Osteocyte (in vitro differentiated cells): ENCODE data around the gene HSPA1L. TPM values are rescaled to one million over a fixed set of nuclear protein-coding genes. Genes with fewer than 3 reads are reported as not detected.

Experiments used
- DNase-seq: peaks from one replicate; pipeline ENCODE4 v3.0.0; 2021; ENCODE audit warnings: mixed read lengths; ENCODE audit not compliant: unreplicated experiment; ENCODE audit errors: extremely low spot score
- H3K27ac Mint-ChIP-seq: one replicate; pipeline ENCODE4 v1.8.0; 2021; ENCODE audit warnings: mild to moderate bottlenecking, mixed read lengths; ENCODE audit not compliant: unreplicated experiment
- H3K27me3 Mint-ChIP-seq: one replicate; pipeline ENCODE4 v1.8.0; 2021; ENCODE audit warnings: mixed read lengths; ENCODE audit not compliant: unreplicated experiment
- H3K36me3 Mint-ChIP-seq: one replicate; pipeline ENCODE4 v1.8.0; 2021; ENCODE audit warnings: mixed read lengths; ENCODE audit not compliant: unreplicated experiment
- H3K4me1 Mint-ChIP-seq: one replicate; pipeline ENCODE4 v1.8.0; 2021; ENCODE audit warnings: mixed read lengths; ENCODE audit not compliant: unreplicated experiment
- H3K4me3 Mint-ChIP-seq: one replicate; pipeline ENCODE4 v1.8.0; 2021; ENCODE audit warnings: mild to moderate bottlenecking, moderate library complexity, mixed read lengths; ENCODE audit not compliant: unreplicated experiment
- H3K9me3 Mint-ChIP-seq: one replicate; pipeline ENCODE4 v1.8.0; 2021; ENCODE audit warnings: mixed read lengths; ENCODE audit not compliant: unreplicated experiment
- total RNA-seq: library from RNA; stranded (reverse); gene quantifications from 2 replicates; pipeline ENCODE4 v1.2.1, GENCODE V29; 2021
- TF ChIP-seq, protein P1 (sequence below): fragments of 200-600 bp; sonication (generic); IDR thresholded peaks from 2 replicates; pipeline ENCODE4 v1.5.0; 2021; ENCODE audit warnings: antibody characterized with exemption, mild to moderate bottlenecking, moderate library complexity

The HSPA1L gene
- total RNA-seq, 1 donor from 2014 or later = 1.7 TPM

GRCh38 chr6:31799781-31800180 is 15.3 kb downstream of the HSPA1L start:
- Mint-ChIP-seq H3K36me3 (peaks cover 2% of the 10 kb centered on the region), H3K27ac (no peak overlapping the region), H3K4me1 (no peaks in the 10 kb centered on the region), H3K9me3 (no peaks in the 10 kb centered on the region), H3K4me3 (no peak overlapping the region), H3K27me3 (no peaks in the 10 kb centered on the region)
- DNase-seq = no peak
- TF ChIP-seq, protein P1, sequence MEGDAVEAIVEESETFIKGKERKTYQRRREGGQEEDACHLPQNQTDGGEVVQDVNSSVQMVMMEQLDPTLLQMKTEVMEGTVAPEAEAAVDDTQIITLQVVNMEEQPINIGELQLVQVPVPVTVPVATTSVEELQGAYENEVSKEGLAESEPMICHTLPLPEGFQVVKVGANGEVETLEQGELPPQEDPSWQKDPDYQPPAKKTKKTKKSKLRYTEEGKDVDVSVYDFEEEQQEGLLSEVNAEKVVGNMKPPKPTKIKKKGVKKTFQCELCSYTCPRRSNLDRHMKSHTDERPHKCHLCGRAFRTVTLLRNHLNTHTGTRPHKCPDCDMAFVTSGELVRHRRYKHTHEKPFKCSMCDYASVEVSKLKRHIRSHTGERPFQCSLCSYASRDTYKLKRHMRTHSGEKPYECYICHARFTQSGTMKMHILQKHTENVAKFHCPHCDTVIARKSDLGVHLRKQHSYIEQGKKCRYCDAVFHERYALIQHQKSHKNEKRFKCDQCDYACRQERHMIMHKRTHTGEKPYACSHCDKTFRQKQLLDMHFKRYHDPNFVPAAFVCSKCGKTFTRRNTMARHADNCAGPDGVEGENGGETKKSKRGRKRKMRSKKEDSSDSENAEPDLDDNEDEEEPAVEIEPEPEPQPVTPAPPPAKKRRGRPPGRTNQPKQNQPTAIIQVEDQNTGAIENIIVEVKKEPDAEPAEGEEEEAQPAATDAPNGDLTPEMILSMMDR = no peak

DNA sequence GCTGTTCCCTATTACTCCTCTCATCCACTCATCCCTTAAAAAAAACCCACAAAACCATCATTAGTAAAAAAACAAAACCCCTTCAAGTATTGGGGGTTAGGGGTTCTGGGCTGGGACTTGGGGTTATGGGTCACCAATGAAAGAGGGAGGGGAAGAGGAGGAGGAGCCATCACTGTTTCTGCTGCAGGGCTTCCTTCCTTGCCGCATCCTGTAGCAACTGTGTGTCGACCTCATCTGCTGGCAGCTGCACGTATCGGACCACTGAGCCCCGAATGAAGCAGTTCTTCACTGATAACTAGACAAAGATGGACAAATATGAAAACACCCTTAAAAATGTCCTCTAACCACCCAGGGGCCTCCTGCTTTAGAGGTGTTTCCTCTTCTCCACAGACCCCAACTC is 17.5 kb downstream of the HSPA1L start:
- TF ChIP-seq, protein P1 = no peak
- H3K27me3 Mint-ChIP-seq = no peaks in the 10 kb centered on the region
- no peak overlapping the region for H3K4me3 Mint-ChIP-seq
- peaks cover 2% of the 10 kb centered on the region for H3K36me3 Mint-ChIP-seq
- no peak for DNase-seq
- H3K9me3 Mint-ChIP-seq = no peaks in the 10 kb centered on the region
- peak overlapping the region; percentile 14 for H3K27ac Mint-ChIP-seq
- peaks cover 13% of the 10 kb centered on the region for H3K4me1 Mint-ChIP-seq

DNA sequence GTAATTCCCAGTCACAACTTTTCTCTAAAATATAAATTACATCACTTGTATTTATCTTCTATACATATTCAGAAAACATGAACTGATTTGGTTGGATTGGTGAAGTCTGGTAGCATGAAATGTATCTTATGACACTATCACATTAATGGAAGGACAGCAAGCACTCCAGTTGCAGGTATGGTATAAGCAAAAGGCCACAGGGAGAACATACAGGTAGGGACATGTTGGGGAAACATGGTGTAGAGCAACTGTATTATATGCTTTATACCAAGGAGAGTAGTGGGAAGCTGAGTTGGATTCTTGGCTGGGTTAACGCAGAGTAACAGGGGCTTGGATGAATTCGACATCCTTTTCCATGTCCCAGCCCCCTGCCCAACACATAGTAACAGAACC is 18.1 kb downstream of the HSPA1L start:
- Mint-ChIP-seq H3K27ac (peak overlapping the region; percentile 3), H3K27me3 (no peaks in the 10 kb centered on the region), H3K9me3 (no peaks in the 10 kb centered on the region), H3K36me3 (peaks cover 2% of the 10 kb centered on the region), H3K4me3 (peak overlapping the region; percentile 58), H3K4me1 (peaks cover 13% of the 10 kb centered on the region)
- DNase-seq = no peak
- TF ChIP-seq, protein P1 = no peak

DNA sequence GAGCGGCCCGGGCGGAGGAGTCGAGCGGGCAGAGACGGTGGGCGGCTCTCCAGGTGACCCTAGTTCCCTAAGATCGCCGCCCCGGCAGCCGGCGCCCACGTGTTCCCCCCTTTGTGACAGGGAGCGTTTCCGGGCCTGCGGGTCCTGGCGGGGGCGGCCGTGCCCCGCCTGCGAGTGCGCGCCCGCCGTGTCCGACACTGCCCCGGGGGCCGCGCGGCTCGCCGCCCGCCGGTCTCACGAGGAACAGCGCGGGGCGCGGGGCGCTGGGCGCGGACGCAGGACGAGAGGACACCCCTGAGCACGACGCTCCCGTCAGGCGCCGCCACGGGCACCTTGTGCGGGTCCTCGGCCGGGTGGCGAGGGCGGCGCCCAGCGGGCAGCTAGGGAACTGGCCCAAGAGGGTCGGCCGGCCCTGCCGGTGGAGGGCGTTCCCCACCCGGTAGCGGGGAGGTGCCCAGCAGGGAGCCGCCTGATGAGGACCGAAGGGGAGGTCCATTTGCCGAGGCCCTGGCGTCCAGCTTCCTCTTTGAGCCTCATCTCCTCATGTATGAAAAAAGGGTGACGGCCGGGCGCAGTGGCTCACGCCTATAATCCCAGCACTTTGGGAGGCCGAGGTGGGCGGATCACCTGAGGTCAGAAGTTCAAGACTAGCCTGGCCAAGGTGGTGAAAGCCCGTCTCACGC is 19.3 kb downstream of the HSPA1L start, which contains the start of gene VARS1:
VARS1 (minus strand) TSS at position 137 of the 683 bp plus-strand sequence. CDS start 535 bp downstream, outside the sequence.
- peak; percentile 96 for DNase-seq
- Mint-ChIP-seq H3K36me3 (peaks cover 6% of the 10 kb centered on the region), H3K27ac (peak within 1 kb of the TSS; percentile 99), H3K9me3 (no peaks in the 10 kb centered on the region), H3K4me1 (peaks cover 17% of the 10 kb centered on the region), H3K4me3 (peak within 1 kb of the TSS; percentile 99), H3K27me3 (no peaks in the 10 kb centered on the region)
- TF ChIP-seq, protein P1 = peak; percentile 88

DNA sequence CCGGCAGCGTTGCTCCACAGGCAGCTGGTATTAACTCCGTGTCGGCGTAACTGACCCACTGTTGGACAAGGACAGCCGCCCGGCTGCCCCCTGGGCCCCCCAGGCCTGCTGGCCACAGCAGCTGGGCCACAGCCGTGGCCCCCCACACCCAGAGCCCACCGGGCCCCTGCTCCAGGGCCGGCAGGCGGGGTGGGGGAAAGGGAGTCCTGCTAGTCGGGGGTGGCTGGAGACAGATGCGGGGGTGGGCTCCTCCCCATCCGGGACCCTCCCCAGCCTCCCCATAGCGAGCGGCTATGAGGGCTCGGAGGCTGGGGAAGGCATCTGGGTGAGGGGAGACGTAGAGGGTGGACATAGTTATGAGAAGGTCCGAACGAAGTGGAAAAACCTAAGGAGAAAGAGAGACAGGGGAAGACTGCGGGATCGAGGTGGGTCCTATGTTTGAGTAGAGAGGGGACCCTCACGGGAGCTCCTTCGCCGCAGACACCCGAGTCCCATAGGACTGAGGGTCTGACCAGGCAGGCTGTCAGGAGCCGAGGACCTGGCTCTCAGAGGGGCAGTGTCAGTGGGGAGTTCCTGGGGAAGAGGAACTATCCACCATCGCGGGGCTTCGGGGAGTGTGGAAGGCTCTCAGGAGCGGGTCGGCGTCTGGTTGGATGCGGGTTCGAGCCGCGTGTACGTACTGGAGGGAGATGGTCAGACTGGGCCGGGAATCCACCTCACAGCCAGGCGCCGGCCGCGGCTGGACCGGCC is 20.0 kb downstream of the HSPA1L start:
- Mint-ChIP-seq H3K27me3 (no peaks in the 10 kb centered on the region), H3K9me3 (no peaks in the 10 kb centered on the region), H3K27ac (peak overlapping the region; percentile 99), H3K4me1 (peaks cover 17% of the 10 kb centered on the region), H3K36me3 (peaks cover 9% of the 10 kb centered on the region), H3K4me3 (peak overlapping the region; percentile 99)
- TF ChIP-seq, protein P1 = no peak
- DNase-seq = no peak
